ENCODE data around the gene MGAT2.
A peak's percentile ranks its signal among the peaks of the same experiment; 100 is the strongest.

The MGAT2 gene

GRCh38 chr14:49634547-49635334 lies 14.1 kb downstream of the MGAT2 start, which contains the start of gene DNAAF2:
TSS of gene DNAAF2 (minus strand) at chr14:49635244. CDS start at chr14:49635149, 95 bp downstream.
- peak; percentile 73 for DNase-seq (ENCODE audit: low read depth)
- peak within 1 kb of the TSS; percentile 92 for H3K4me3 ChIP-seq (ENCODE audit: control insufficient read depth, low read depth, low read length)
- TF ChIP-seq, protein P1, sequence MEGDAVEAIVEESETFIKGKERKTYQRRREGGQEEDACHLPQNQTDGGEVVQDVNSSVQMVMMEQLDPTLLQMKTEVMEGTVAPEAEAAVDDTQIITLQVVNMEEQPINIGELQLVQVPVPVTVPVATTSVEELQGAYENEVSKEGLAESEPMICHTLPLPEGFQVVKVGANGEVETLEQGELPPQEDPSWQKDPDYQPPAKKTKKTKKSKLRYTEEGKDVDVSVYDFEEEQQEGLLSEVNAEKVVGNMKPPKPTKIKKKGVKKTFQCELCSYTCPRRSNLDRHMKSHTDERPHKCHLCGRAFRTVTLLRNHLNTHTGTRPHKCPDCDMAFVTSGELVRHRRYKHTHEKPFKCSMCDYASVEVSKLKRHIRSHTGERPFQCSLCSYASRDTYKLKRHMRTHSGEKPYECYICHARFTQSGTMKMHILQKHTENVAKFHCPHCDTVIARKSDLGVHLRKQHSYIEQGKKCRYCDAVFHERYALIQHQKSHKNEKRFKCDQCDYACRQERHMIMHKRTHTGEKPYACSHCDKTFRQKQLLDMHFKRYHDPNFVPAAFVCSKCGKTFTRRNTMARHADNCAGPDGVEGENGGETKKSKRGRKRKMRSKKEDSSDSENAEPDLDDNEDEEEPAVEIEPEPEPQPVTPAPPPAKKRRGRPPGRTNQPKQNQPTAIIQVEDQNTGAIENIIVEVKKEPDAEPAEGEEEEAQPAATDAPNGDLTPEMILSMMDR (conservative IDR thresholded peaks at IDR 0.05; ENCODE audit: control insufficient read depth, insufficient read depth, low read depth, low read length), result no peak

GRCh38 chr14:49636866-49637265 lies 16.3 kb downstream of the MGAT2 start:
- TF ChIP-seq, protein P1 (conservative IDR thresholded peaks at IDR 0.05; ENCODE audit: control insufficient read depth, insufficient read depth, low read depth, low read length), result no peak
- DNase-seq (ENCODE audit: low read depth), result no peak
- H3K4me3 ChIP-seq (ENCODE audit: control insufficient read depth, low read depth, low read length), result no peak overlapping the region

- no peak overlapping the region for H3K4me3 ChIP-seq (ENCODE audit: control insufficient read depth, low read depth, low read length)
- TF ChIP-seq, protein P1 (conservative IDR thresholded peaks at IDR 0.05; ENCODE audit: control insufficient read depth, insufficient read depth, low read depth, low read length), result no peak
- DNase-seq (ENCODE audit: low read depth), result no peak
Observed at GRCh38 chr14:49637534-49638078, 17.0 kb downstream of the MGAT2 start.

- no peak for DNase-seq (ENCODE audit: low read depth)
- TF ChIP-seq, protein P1 (conservative IDR thresholded peaks at IDR 0.05; ENCODE audit: control insufficient read depth, insufficient read depth, low read depth, low read length), result no peak
- no peak overlapping the region for H3K4me3 ChIP-seq (ENCODE audit: control insufficient read depth, low read depth, low read length)
Observed at GRCh38 chr14:49640540-49641417, 20.2 kb downstream of the MGAT2 start.

DNA sequence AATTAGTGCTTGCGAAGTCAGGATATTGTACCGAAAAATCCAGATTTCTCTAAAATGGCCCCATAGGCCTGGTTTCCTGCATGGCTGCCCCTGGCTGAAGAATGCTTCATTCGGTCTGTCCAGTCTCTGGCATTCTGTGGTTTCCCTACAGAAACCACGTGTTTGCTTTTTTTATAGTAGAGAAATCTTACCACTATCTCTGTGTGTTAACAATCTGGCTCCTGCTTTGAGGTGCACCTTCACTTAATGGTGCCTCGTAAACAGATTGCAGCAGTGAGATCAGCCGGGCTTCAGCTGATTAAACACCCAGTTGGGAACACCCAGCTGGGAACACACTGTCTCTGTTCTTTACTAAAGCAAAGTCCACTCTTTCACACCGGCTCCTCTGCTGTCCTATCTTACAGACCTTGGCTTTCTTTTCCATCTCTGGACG lies 21.1 kb downstream of the MGAT2 start:
- TF ChIP-seq, protein P1 (conservative IDR thresholded peaks at IDR 0.05; ENCODE audit: control insufficient read depth, insufficient read depth, low read depth, low read length), result no peak
- H3K4me3 ChIP-seq (ENCODE audit: control insufficient read depth, low read depth, low read length), result no peak overlapping the region
- no peak for DNase-seq (ENCODE audit: low read depth)

GRCh38 chr14:49642163-49642562 lies 21.6 kb downstream of the MGAT2 start:
- no peak for DNase-seq (ENCODE audit: low read depth)
- TF ChIP-seq, protein P1 (conservative IDR thresholded peaks at IDR 0.05; ENCODE audit: control insufficient read depth, insufficient read depth, low read depth, low read length), result no peak

More at GRCh38 chr14:49642163-49642562, 21.6 kb downstream of the MGAT2 start:
- H3K4me3 ChIP-seq (ENCODE audit: control insufficient read depth, low read depth, low read length), result no peak overlapping the region
